ENCODE data around the gene CATSPERE.
"Not testable (repeated sequence)": the region's sequence is repeated elsewhere in the genome, so short reads cannot be mapped to it uniquely, and the experiment has no call there.

Gene CATSPERE

GRCh38 chr1:244449936-244450508 is 11.1 kb upstream of the CATSPERE start:
- no peak for DNase-seq

GRCh38 chr1:244450597-244451538 is 10.2 kb upstream of the CATSPERE start:
- peak; percentile 50 for DNase-seq

GRCh38 chr1:244451539-244451950 is 9.5 kb upstream of the CATSPERE start, which contains the start of gene ADSS2:
Gene ADSS2 (minus strand): TSS chr1:244451909. CDS start chr1:244451817, 92 bp downstream.
- no peak for DNase-seq

GRCh38 chr1:244451951-244452795 is 8.9 kb upstream of the CATSPERE start:
- peak; percentile 100 for DNase-seq

- DNase-seq: no peak
Observed at GRCh38 chr1:244454412-244454811, 6.7 kb upstream of the CATSPERE start.

GRCh38 chr1:244456586-244456985 is 4.5 kb upstream of the CATSPERE start:
- no peak for DNase-seq

- DNase-seq: no peak
Observed at GRCh38 chr1:244458781-244459180, 2.3 kb upstream of the CATSPERE start.

GRCh38 chr1:244460197-244460596 is 876 bp upstream of the CATSPERE start:
- peak; percentile 32 for DNase-seq

GRCh38 chr1:244466724-244467123 is 5.7 kb downstream of the CATSPERE start:
- DNase-seq: no peak

GRCh38 chr1:244473059-244473605 is 12.1 kb downstream of the CATSPERE start:
- DNase-seq: no peak

GRCh38 chr1:244484971-244485370 is 23.9 kb downstream of the CATSPERE start:
- DNase-seq: not testable (repeated sequence)

GRCh38 chr1:244494653-244495052 is 33.6 kb downstream of the CATSPERE start:
- no peak for DNase-seq

GRCh38 chr1:244496186-244496585 is 35.1 kb downstream of the CATSPERE start:
- DNase-seq: no peak

GRCh38 chr1:244497805-244498204 is 36.7 kb downstream of the CATSPERE start:
- DNase-seq: no peak

- not testable (repeated sequence) for DNase-seq
Observed at GRCh38 chr1:244499484-244499883, 38.4 kb downstream of the CATSPERE start.

- not testable (repeated sequence) for DNase-seq
Observed at GRCh38 chr1:244500515-244500914, 39.4 kb downstream of the CATSPERE start.

- no peak for DNase-seq
Observed at GRCh38 chr1:244502630-244503029, 41.6 kb downstream of the CATSPERE start.

- DNase-seq: no peak
Observed at GRCh38 chr1:244513493-244513892, 52.4 kb downstream of the CATSPERE start.

GRCh38 chr1:244515680-244516079 is 54.6 kb downstream of the CATSPERE start:
- DNase-seq: no peak

GRCh38 chr1:244536316-244536715 is 75.2 kb downstream of the CATSPERE start:
- no peak for DNase-seq

GRCh38 chr1:244545511-244545910 is 84.4 kb downstream of the CATSPERE start:
- no peak for DNase-seq

GRCh38 chr1:244548558-244549115 is 87.6 kb downstream of the CATSPERE start:
- DNase-seq: peak; percentile 6

All from fibroblast of skin of scalp (primary cell).